Renal cortical epithelial cell (primary cell): ENCODE results near the gene BTBD9. TPM values are rescaled to one million over a fixed set of nuclear protein-coding genes. Genes with fewer than 3 reads are reported as not detected.
A peak's percentile ranks its signal among the peaks of the same experiment; 100 is the strongest.
"Not testable (repeated sequence)": the region's sequence is repeated elsewhere in the genome, so short reads cannot be mapped to it uniquely, and the experiment has no call there.

Experiments
- DNase-seq: peaks from one replicate; pipeline ENCODE4 v3.0.0-alpha.2; 2011; ENCODE audit warnings: low read depth
- total RNA-seq: library from RNA; depleted of rRNA; stranded (reverse); fragments of >200 nt; gene quantifications from 2 replicates; pipeline ENCODE4 v1.2.3, GENCODE V29; 2014

BTBD9 gene
- total RNA-seq, 1 donor from 2014 or later, result 18.8 TPM

- DNase-seq, result peak; percentile 25
Observed at GRCh38 chr6:38432479-38432878, 207.2 kb downstream of the BTBD9 start.

- DNase-seq, result no peak
Observed at GRCh38 chr6:38432079-38432478, 207.7 kb downstream of the BTBD9 start.

- no peak for DNase-seq
Observed at GRCh38 chr6:38429546-38429945, 210.2 kb downstream of the BTBD9 start.

- DNase-seq, result peak; percentile 78
Observed at GRCh38 chr6:38427492-38428210, 212.1 kb downstream of the BTBD9 start.

GRCh38 chr6:38425788-38426488, 213.8 kb downstream of the BTBD9 start:
- not testable (repeated sequence) for DNase-seq

GRCh38 chr6:38423746-38424145, 216.0 kb downstream of the BTBD9 start:
- no peak for DNase-seq

- peak; percentile 53 for DNase-seq
Observed at GRCh38 chr6:38420207-38420606, 219.5 kb downstream of the BTBD9 start.

- DNase-seq, result no peak
Observed at GRCh38 chr6:38417521-38417920, 222.2 kb downstream of the BTBD9 start.

- DNase-seq, result no peak
Observed at GRCh38 chr6:38415231-38416005, 224.3 kb downstream of the BTBD9 start.

- DNase-seq, result no peak
Observed at GRCh38 chr6:38413102-38413800, 226.5 kb downstream of the BTBD9 start.

GRCh38 chr6:38407192-38407591, 232.5 kb downstream of the BTBD9 start:
- no peak for DNase-seq

- no peak for DNase-seq
Observed at GRCh38 chr6:38406096-38406495, 233.6 kb downstream of the BTBD9 start.

GRCh38 chr6:38404900-38405556, 234.7 kb downstream of the BTBD9 start:
- peak; percentile 77 for DNase-seq

- DNase-seq, result peak; percentile 22
Observed at GRCh38 chr6:38404355-38404754, 235.4 kb downstream of the BTBD9 start.

- no peak for DNase-seq
Observed at GRCh38 chr6:38403548-38403947, 236.2 kb downstream of the BTBD9 start.

- DNase-seq, result no peak
Observed at GRCh38 chr6:38400764-38401163, 239.0 kb downstream of the BTBD9 start.

GRCh38 chr6:38400101-38400500, 239.6 kb downstream of the BTBD9 start:
- DNase-seq, result no peak

- peak; percentile 26 for DNase-seq
Observed at GRCh38 chr6:38396209-38396608, 243.5 kb downstream of the BTBD9 start.

- no peak for DNase-seq
Observed at GRCh38 chr6:38393986-38394385, 245.7 kb downstream of the BTBD9 start.

GRCh38 chr6:38391626-38392579, 247.8 kb downstream of the BTBD9 start:
- peak; percentile 27 for DNase-seq
